ENCODE results near the gene MOV10L1.

DNA sequence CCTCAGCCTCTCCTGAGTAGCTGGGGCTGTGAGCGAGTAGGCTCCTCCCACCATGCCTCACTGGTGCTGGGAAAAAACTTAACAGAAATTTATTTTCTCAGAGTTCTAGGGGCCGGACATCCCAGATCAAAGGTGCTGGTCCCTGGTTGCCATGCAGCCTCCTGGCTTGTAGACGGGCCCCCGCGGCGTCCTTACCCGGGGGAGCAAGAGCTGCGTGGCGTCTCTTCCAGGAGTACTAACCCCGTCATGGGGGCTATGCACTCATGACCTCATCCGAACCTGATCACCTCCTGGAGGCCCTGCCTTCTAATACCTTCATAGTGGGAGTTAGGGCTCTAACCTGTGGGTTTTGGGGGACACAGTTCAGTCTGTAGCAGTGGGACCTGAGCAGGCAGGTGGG is 98.5 kb downstream of the MOV10L1 start:
- TF ChIP-seq, protein P1, sequence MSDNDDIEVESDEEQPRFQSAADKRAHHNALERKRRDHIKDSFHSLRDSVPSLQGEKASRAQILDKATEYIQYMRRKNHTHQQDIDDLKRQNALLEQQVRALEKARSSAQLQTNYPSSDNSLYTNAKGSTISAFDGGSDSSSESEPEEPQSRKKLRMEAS (IDR thresholded peaks at IDR 0.05): no peak
- TF ChIP-seq ZBTB7A (IDR thresholded peaks at IDR 0.05; ENCODE audit: low read depth): no peak
- TF ChIP-seq TAF1 (IDR thresholded peaks at IDR 0.05; ENCODE audit: low read depth): no peak
- no peak for TF ChIP-seq TEAD4 (IDR thresholded peaks at IDR 0.05)
- no peak for TF ChIP-seq YY1 (IDR thresholded peaks at IDR 0.05; ENCODE audit: low read depth)
- TF ChIP-seq EGR1 (IDR thresholded peaks at IDR 0.05): no peak
- TF ChIP-seq, protein P2, sequence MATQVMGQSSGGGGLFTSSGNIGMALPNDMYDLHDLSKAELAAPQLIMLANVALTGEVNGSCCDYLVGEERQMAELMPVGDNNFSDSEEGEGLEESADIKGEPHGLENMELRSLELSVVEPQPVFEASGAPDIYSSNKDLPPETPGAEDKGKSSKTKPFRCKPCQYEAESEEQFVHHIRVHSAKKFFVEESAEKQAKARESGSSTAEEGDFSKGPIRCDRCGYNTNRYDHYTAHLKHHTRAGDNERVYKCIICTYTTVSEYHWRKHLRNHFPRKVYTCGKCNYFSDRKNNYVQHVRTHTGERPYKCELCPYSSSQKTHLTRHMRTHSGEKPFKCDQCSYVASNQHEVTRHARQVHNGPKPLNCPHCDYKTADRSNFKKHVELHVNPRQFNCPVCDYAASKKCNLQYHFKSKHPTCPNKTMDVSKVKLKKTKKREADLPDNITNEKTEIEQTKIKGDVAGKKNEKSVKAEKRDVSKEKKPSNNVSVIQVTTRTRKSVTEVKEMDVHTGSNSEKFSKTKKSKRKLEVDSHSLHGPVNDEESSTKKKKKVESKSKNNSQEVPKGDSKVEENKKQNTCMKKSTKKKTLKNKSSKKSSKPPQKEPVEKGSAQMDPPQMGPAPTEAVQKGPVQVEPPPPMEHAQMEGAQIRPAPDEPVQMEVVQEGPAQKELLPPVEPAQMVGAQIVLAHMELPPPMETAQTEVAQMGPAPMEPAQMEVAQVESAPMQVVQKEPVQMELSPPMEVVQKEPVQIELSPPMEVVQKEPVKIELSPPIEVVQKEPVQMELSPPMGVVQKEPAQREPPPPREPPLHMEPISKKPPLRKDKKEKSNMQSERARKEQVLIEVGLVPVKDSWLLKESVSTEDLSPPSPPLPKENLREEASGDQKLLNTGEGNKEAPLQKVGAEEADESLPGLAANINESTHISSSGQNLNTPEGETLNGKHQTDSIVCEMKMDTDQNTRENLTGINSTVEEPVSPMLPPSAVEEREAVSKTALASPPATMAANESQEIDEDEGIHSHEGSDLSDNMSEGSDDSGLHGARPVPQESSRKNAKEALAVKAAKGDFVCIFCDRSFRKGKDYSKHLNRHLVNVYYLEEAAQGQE (IDR thresholded peaks at IDR 0.05; ENCODE audit: low read depth): no peak
- TF ChIP-seq NFIC (IDR thresholded peaks at IDR 0.05): no peak
- TF ChIP-seq FOXM1 (IDR thresholded peaks at IDR 0.05; ENCODE audit: borderline replicate concordance, low read depth): no peak
- no peak for TF ChIP-seq TCF12 (IDR thresholded peaks at IDR 0.05; ENCODE audit: low read depth)
